HEK293 (cell line): ENCODE data around the gene TPCN2.

Source experiments
- CTCF ChIA-PET: fragments of 350-600 bp; formaldehyde crosslinking; extraction: SDS; loops from one replicate; lab custom pipeline; 2021; ENCODE audit warnings: antibody characterized with exemption; lab: Yijun Ruan, JAX
- POLR2A ChIA-PET: fragments of 300-600 bp; formaldehyde crosslinking; extraction: SDS; loops from one replicate; lab custom pipeline; 2020; ENCODE audit warnings: antibody characterized with exemption, inconsistent platforms; lab: Yijun Ruan, JAX
- H3K27ac ChIP-seq: fragments of 200-500 bp; sonication (Bioruptor generic); 2 replicates; pipeline ENCODE4 v1.5.1; 2014; ENCODE audit warnings: low read depth, low read length, control low read depth, inconsistent platforms; ENCODE audit errors: extremely low read depth
- H3K36me3 ChIP-seq, 2 experiments: fragments of 200-500 bp in 1 of 2; sonication (Bioruptor generic) in 1 of 2; 1 replicate in 1 of 2; 2 replicates in 1 of 2; pipeline ENCODE4 v1.5.1; 2014 to 2017; ENCODE audit warnings: inconsistent platforms in 2 of 2, low read length in 2 of 2; ENCODE audit not compliant: control insufficient read depth in 2 of 2, insufficient read depth in 1 of 2
- H3K4me1 ChIP-seq: fragments of 200-500 bp; sonication (Bioruptor generic); 2 replicates; pipeline ENCODE4 v1.5.1; 2014; ENCODE audit warnings: mild to moderate bottlenecking, low read length, inconsistent platforms; ENCODE audit not compliant: control insufficient read depth, insufficient read depth
- H3K4me3 ChIP-seq: 2 replicates; pipeline ENCODE4 v1.5.1; 2011; ENCODE audit warnings: low read depth, mild to moderate bottlenecking, control low read depth, low read length, moderate library complexity
- H3K9me3 ChIP-seq: fragments of 200-500 bp; sonication (Bioruptor generic); 2 replicates; pipeline ENCODE4 v1.5.1; 2014; ENCODE audit warnings: low read depth, low read length, inconsistent platforms; ENCODE audit not compliant: control insufficient read depth, insufficient read depth
- EGR2 ChIP-seq: fragments of 450-650 bp; formaldehyde crosslinking; IDR thresholded peaks from 2 replicates; pipeline ENCODE4 v1.5.1; 2016; ENCODE audit warnings: low read depth, missing biosample characterization, missing genetic modification characterization
- GLI4 ChIP-seq: fragments of 450-650 bp; formaldehyde crosslinking; IDR thresholded peaks from 2 replicates; pipeline ENCODE4 v1.5.1; 2016; ENCODE audit warnings: missing biosample characterization, missing genetic modification characterization
- TCF7L2 ChIP-seq: IDR thresholded peaks from 2 replicates; pipeline ENCODE4 v1.6.1; 2011; ENCODE audit warnings: low read depth, mild to moderate bottlenecking, inconsistent platforms, low read length, moderate library complexity, borderline replicate concordance
- ZBTB11 ChIP-seq: fragments of 450-650 bp; formaldehyde crosslinking; conservative IDR thresholded peaks from 2 replicates; pipeline ENCODE4 v1.5.1; 2016; ENCODE audit warnings: low read depth, missing biosample characterization, missing genetic modification characterization
- ZBTB17 ChIP-seq: fragments of 450-650 bp; formaldehyde crosslinking; IDR thresholded peaks from 2 replicates; pipeline ENCODE4 v1.5.1; 2016; ENCODE audit warnings: missing biosample characterization, missing genetic modification characterization
- ZNF121 ChIP-seq: fragments of 450-650 bp; formaldehyde crosslinking; IDR thresholded peaks from 2 replicates; pipeline ENCODE4 v1.5.1; 2016; ENCODE audit warnings: missing biosample characterization, missing genetic modification characterization
- ZNF175 ChIP-seq: fragments of 450-650 bp; formaldehyde crosslinking; IDR thresholded peaks from 2 replicates; pipeline ENCODE4 v1.5.1; 2016; ENCODE audit warnings: missing biosample characterization, missing genetic modification characterization
- ZNF335 ChIP-seq: fragments of 450-650 bp; formaldehyde crosslinking; conservative IDR thresholded peaks from 2 replicates; pipeline ENCODE4 v1.5.1; 2016; ENCODE audit warnings: missing biosample characterization, missing genetic modification characterization
- ZNF513 ChIP-seq: fragments of 450-650 bp; IDR thresholded peaks from 2 replicates; pipeline ENCODE4 v1.5.1; 2018; ENCODE audit warnings: missing biosample characterization, missing genetic modification characterization
- ZNF529 ChIP-seq: fragments of 450-650 bp; formaldehyde crosslinking; IDR thresholded peaks from 2 replicates; pipeline ENCODE4 v1.5.1; 2017; ENCODE audit warnings: missing genetic modification characterization, missing biosample characterization; ENCODE audit not compliant: insufficient replicate concordance
- ZNF555 ChIP-seq: fragments of 450-650 bp; formaldehyde crosslinking; conservative IDR thresholded peaks from 2 replicates; pipeline ENCODE4 v1.5.1; 2017; ENCODE audit warnings: missing biosample characterization, mild to moderate bottlenecking, missing genetic modification characterization, inconsistent platforms
- ZNF585B ChIP-seq: fragments of 450-650 bp; formaldehyde crosslinking; IDR thresholded peaks from 2 replicates; pipeline ENCODE4 v1.5.1; 2016; ENCODE audit warnings: missing biosample characterization, missing genetic modification characterization
- ZNF670 ChIP-seq: fragments of 450-650 bp; formaldehyde crosslinking; IDR thresholded peaks from 2 replicates; pipeline ENCODE4 v1.5.1; 2016; ENCODE audit warnings: missing biosample characterization, missing genetic modification characterization, low read depth
- ZNF776 ChIP-seq: fragments of 450-650 bp; formaldehyde crosslinking; IDR thresholded peaks from 2 replicates; pipeline ENCODE4 v1.5.0; 2017; ENCODE audit warnings: missing biosample characterization, missing genetic modification characterization, borderline replicate concordance
- TF ChIP-seq, protein P1 (sequence below): fragments of 450-650 bp; formaldehyde crosslinking; IDR thresholded peaks from 2 replicates; pipeline ENCODE4 v1.5.1; 2017; ENCODE audit warnings: missing biosample characterization, missing genetic modification characterization
- TF ChIP-seq, protein P2 (sequence below): fragments of 450-650 bp; formaldehyde crosslinking; IDR thresholded peaks from 2 replicates; pipeline ENCODE4 v1.5.1; 2016; ENCODE audit warnings: missing biosample characterization, missing genetic modification characterization

TPCN2 gene

GRCh38 chr11:69087133-69087524, 38.4 kb downstream of the TPCN2 start:
- peaks cover 0 to 54% of the 10 kb centered on the region in 2 experiments; a peak in 2 of 3 replicates for H3K36me3 ChIP-seq
- TF ChIP-seq ZNF513 (tag by site-specific recombination) (no peak), ZNF335 (no peak), EGR2 (0 out of 2 replicates have a peak, but pooled peaks have one; percentile 21)
- TF ChIP-seq, all 188 proteins: peak for 1
- POLR2A ChIA-PET = no interaction called here
- no peaks in the 10 kb centered on the region for H3K4me1 ChIP-seq
- CTCF ChIA-PET = interaction anchor here (0.6 to 1.7 kb wide), 5 partner anchors 106 to 477 kb away, joined by 3 to 5 read pairs (median 4); no protein-coding TSS in a partner anchor
- no peak overlapping the region for H3K27ac ChIP-seq
- no peak overlapping the region for H3K4me3 ChIP-seq
- H3K9me3 ChIP-seq = no peaks in the 10 kb centered on the region

DNA sequence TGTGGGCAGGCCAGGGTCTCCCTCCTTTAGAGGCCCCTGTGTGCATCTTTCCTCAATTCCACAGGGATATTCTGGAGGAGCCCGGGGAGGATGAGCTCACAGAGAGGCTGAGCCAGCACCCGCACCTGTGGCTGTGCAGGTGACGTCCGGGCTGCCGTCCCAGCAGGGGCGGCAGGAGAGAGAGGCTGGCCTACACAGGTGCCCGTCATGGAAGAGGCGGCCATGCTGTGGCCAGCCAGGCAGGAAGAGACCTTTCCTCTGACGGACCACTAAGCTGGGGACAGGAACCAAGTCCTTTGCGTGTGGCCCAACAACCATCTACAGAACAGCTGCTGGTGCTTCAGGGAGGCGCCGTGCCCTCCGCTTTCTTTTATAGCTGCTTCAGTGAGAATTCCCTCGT, 39.1 kb downstream of the TPCN2 start:
- H3K27ac ChIP-seq = no peak overlapping the region
- no peak overlapping the region for H3K4me3 ChIP-seq
- H3K9me3 ChIP-seq = no peaks in the 10 kb centered on the region
- POLR2A ChIA-PET = no interaction called here
- TF ChIP-seq TCF7L2 (no peak), ZNF121 (tag by site-specific recombination) (no peak), ZNF670 (no peak), ZNF555 (tag by site-specific recombination) (no peak), ZNF776 (tag by site-specific recombination) (no peak), ZBTB17 (no peak), ZNF529 (tag by site-specific recombination) (no peak), ZNF585B (tag by site-specific recombination) (no peak), GLI4 (tag by site-specific recombination) (no peak), ZNF175 (tag by site-specific recombination) (no peak), ZBTB11 (tag by site-specific recombination) (no peak)
- TF ChIP-seq, protein P1, sequence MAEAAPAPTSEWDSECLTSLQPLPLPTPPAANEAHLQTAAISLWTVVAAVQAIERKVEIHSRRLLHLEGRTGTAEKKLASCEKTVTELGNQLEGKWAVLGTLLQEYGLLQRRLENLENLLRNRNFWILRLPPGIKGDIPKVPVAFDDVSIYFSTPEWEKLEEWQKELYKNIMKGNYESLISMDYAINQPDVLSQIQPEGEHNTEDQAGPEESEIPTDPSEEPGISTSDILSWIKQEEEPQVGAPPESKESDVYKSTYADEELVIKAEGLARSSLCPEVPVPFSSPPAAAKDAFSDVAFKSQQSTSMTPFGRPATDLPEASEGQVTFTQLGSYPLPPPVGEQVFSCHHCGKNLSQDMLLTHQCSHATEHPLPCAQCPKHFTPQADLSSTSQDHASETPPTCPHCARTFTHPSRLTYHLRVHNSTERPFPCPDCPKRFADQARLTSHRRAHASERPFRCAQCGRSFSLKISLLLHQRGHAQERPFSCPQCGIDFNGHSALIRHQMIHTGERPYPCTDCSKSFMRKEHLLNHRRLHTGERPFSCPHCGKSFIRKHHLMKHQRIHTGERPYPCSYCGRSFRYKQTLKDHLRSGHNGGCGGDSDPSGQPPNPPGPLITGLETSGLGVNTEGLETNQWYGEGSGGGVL (tag by site-specific recombination) = no peak
- TF ChIP-seq, protein P2, sequence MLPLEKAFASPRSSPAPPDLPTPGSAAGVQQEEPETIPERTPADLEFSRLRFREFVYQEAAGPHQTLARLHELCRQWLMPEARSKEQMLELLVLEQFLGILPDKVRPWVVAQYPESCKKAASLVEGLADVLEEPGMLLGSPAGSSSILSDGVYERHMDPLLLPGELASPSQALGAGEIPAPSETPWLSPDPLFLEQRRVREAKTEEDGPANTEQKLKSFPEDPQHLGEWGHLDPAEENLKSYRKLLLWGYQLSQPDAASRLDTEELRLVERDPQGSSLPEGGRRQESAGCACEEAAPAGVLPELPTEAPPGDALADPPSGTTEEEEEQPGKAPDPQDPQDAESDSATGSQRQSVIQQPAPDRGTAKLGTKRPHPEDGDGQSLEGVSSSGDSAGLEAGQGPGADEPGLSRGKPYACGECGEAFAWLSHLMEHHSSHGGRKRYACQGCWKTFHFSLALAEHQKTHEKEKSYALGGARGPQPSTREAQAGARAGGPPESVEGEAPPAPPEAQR (tag by site-specific recombination) = no peak
- no peaks in the 10 kb centered on the region for H3K4me1 ChIP-seq
- CTCF ChIA-PET = interaction anchor here (0.6 to 1.7 kb wide), 6 partner anchors 106 to 477 kb away, joined by 3 to 5 read pairs (median 4); no protein-coding TSS in a partner anchor
- peaks cover 0 to 49% of the 10 kb centered on the region in 2 experiments; a peak in 2 of 3 replicates for H3K36me3 ChIP-seq
